K562 (cell line): ENCODE data around the gene ZNF628. TPM values are rescaled to one million over a fixed set of nuclear protein-coding genes. Genes with fewer than 3 reads are reported as not detected.
A peak's percentile ranks its signal among the peaks of the same experiment; 100 is the strongest.

Experiments
- ARID1B ChIP-seq: fragments of 450-650 bp; IDR thresholded peaks from 2 replicates; pipeline ENCODE4 v1.6.1; 2016; ENCODE audit warnings: antibody characterized with exemption, mild to moderate bottlenecking, inconsistent platforms
- BCOR ChIP-seq: fragments of 450-650 bp; IDR thresholded peaks from 2 replicates; pipeline ENCODE4 v1.6.1; 2016
- BHLHE40 ChIP-seq: IDR thresholded peaks from 2 replicates; pipeline ENCODE4 v1.6.1; 2011; ENCODE audit warnings: low read length, improper control_type of control experiment
- BRD9 ChIP-seq: fragments of 450-650 bp; IDR thresholded peaks from 2 replicates; pipeline ENCODE4 v1.6.1; 2018; ENCODE audit warnings: low read depth; ENCODE audit not compliant: partially characterized antibody
- FOXJ2 ChIP-seq: fragments of 200-800 bp; sonication (Bioruptor generic); IDR thresholded peaks from 2 replicates; pipeline ENCODE4 v1.6.1; 2016; ENCODE audit warnings: missing genetic modification characterization, missing compliant biosample characterization
- HEY1 ChIP-seq: fragments of 250-450 bp; sonication (Bioruptor Pico); IDR thresholded peaks from 2 replicates; pipeline ENCODE4 v1.5.0; 2020; ENCODE audit warnings: mild to moderate bottlenecking, moderate library complexity, borderline replicate concordance
- HMGN3 ChIP-seq: IDR thresholded peaks from 2 replicates; pipeline ENCODE4 v1.6.1; 2011; ENCODE audit warnings: borderline replicate concordance, low read depth, mild to moderate bottlenecking, mixed read lengths, low read length; ENCODE audit not compliant: insufficient read length; ENCODE audit errors: extremely low read depth
- MAFG ChIP-seq: fragments of 450-650 bp; conservative IDR thresholded peaks from 2 replicates; pipeline ENCODE4 v1.6.1; 2016; ENCODE audit warnings: missing genetic modification characterization, missing compliant biosample characterization
- MCM5 ChIP-seq: fragments of 450-650 bp; IDR thresholded peaks from 2 replicates; pipeline ENCODE4 v1.6.1; 2016; ENCODE audit warnings: low read depth
- PHF20 ChIP-seq: fragments of 450-650 bp; IDR thresholded peaks from 2 replicates; pipeline ENCODE4 v1.6.1; 2018; ENCODE audit not compliant: partially characterized antibody
- PTTG1 ChIP-seq: fragments of 450-650 bp; IDR thresholded peaks from 2 replicates; pipeline ENCODE4 v1.6.1; 2016; ENCODE audit warnings: low read depth, mild to moderate bottlenecking, missing genetic modification characterization, missing compliant biosample characterization
- RHOXF2B ChIP-seq: fragments of 250-450 bp; sonication (Bioruptor Pico); conservative IDR thresholded peaks from 2 replicates; pipeline ENCODE4 v1.5.1; 2021
- SP1 ChIP-seq: sonication (generic); formaldehyde crosslinking; IDR thresholded peaks from 2 replicates; pipeline ENCODE4 v1.8.1; 2022; ENCODE audit warnings: mild to moderate bottlenecking, missing genetic modification reagents
- SRF ChIP-seq, 2 experiments: fragments of 250-450, 450-650 bp in 1 of 2; sonication (Bioruptor Pico) in 1 of 2; sonication (generic) in 1 of 2; formaldehyde crosslinking; IDR thresholded peaks; 2 replicates each; pipeline versions ENCODE4 v1.5.0 to v1.5.1; 2020 to 2022; ENCODE audit warnings: mild to moderate bottlenecking in 1 of 2, missing genetic modification reagents in 1 of 2
- THAP12 ChIP-seq: fragments of 250-450 bp; sonication (Bioruptor Pico); IDR thresholded peaks from 2 replicates; pipeline ENCODE4 v1.9.0; 2021; ENCODE audit warnings: mild to moderate bottlenecking, inconsistent platforms
- THAP7 ChIP-seq: fragments of 250-450 bp; sonication (Bioruptor Pico); IDR thresholded peaks from 2 replicates; pipeline ENCODE4 v1.5.0; 2021
- XRCC3 ChIP-seq: fragments of 450-650 bp; IDR thresholded peaks from 2 replicates; pipeline ENCODE4 v1.6.1; 2017; ENCODE audit warnings: mild to moderate bottlenecking, moderate library complexity
- ZEB2 ChIP-seq: fragments of 450-650 bp; IDR thresholded peaks from 2 replicates; pipeline ENCODE4 v1.6.1; 2016
- ZKSCAN3 ChIP-seq: fragments of 250-450 bp; sonication (Bioruptor Pico); IDR thresholded peaks from 2 replicates; pipeline ENCODE4 v1.4.0; 2020
- ZNF224 ChIP-seq: sonication (generic); formaldehyde crosslinking; IDR thresholded peaks from 2 replicates; pipeline ENCODE4 v1.8.0; 2022; ENCODE audit warnings: mild to moderate bottlenecking, missing genetic modification reagents
- ZNF24 ChIP-seq: fragments of 450-650 bp; IDR thresholded peaks from 2 replicates; pipeline ENCODE4 v1.6.1; 2016
- ZNF280B ChIP-seq: fragments of 250-450 bp; sonication (Bioruptor Pico); IDR thresholded peaks from 2 replicates; pipeline ENCODE4 v1.5.1; 2021; ENCODE audit warnings: mild to moderate bottlenecking
- ZNF512 ChIP-seq: IDR thresholded peaks from 2 replicates; pipeline ENCODE4 v1.6.1; 2016; ENCODE audit warnings: missing genetic modification characterization, missing compliant biosample characterization
- ZNF644 ChIP-seq: fragments of 200-800 bp; sonication (Bioruptor generic); IDR thresholded peaks from 2 replicates; pipeline ENCODE4 v1.6.1; 2016; ENCODE audit warnings: low read depth, missing genetic modification characterization, missing compliant biosample characterization
- polyA plus RNA-seq, 8 experiments: library from polyadenylated mRNA; depleted of rRNA in 4 of 8; stranded (reverse) in 5 of 8; unstranded in 3 of 8; fragments of >200 nt; fragmentation: Nextera tagmentation in 2 of 8; fragmentation: Illumina TruSeq in 1 of 8; extraction: Ambion mirVana in 2 of 8; extraction: Trizol in 1 of 8; gene quantifications; 2 replicates each; pipeline versions ENCODE4 v1.2.1 to v1.2.3, GENCODE V29; 2011 to 2014; ENCODE audit warnings: inconsistent platforms in 1 of 8, missing spikeins in 1 of 8
- total RNA-seq, 7 experiments: library from RNA; depleted of rRNA in 6 of 7; stranded (reverse); fragments of >200 nt in 6 of 7; fragmentation: Illumina TruSeq in 2 of 7; extraction: Trizol in 2 of 7; gene quantifications; 2 replicates each; pipeline versions ENCODE4 v1.2.1 to v1.2.3, GENCODE V29; 2011 to 2021; ENCODE audit warnings: low replicate concordance in 1 of 7

Gene ZNF628
- total and polyA plus RNA-seq, 9 of the 15 experiments (the other 6 are each of a cell fraction or from before 2014, with no cell fraction given), result 0.13 to 13.6 (median 2.2) TPM; not detected in 3

- TF ChIP-seq HEY1 (no peak), XRCC3 (no peak), ZNF24 (no peak), THAP7 (CRISPR knock-in tag) (no peak), PHF20 (peak; percentile 65), ZEB2 (no peak), BHLHE40 (no peak; the same call in 1 of the 2 replicates), SP1 (peak; percentile 91), ZNF512 (tag) (no peak), HMGN3 (peak; percentile 79), ZNF280B (CRISPR knock-in tag) (no peak), PTTG1 (tag) (no peak), ZKSCAN3 (no peak), THAP12 (CRISPR knock-in tag) (no peak; the same call in 1 of the 2 replicates), BCOR (peak; percentile 26), ARID1B (no peak), BRD9 (no peak), ZNF224 (CRISPR knock-in tag) (no peak), SRF (CRISPR knock-in tag; IDR thresholded peaks at IDR 0.05) (no peak; a peak in 1 of 4 replicates), RHOXF2B (CRISPR knock-in tag) (0 out of 2 replicates have a peak, but pooled peaks have one; percentile 45), MCM5 (no peak), ZNF644 (tag) (0 out of 2 replicates have a peak, but pooled peaks have one; percentile 30), MAFG (tag) (no peak), FOXJ2 (tag) (peak; percentile 76; the same call in 1 of the 2 replicates)
Measured at GRCh38 chr19:55476100-55476775, at the start of gene ZNF628 (continued).
